Thoracic aorta (tissue), 2 donors: Measurements from ENCODE around the gene SLC43A1. TPM values are rescaled to one million over a fixed set of nuclear protein-coding genes. Genes with fewer than 3 reads are reported as not detected.

Source experiments
- ATAC-seq: fragments of 150-250 bp; one replicate; pipeline ENCODE4 v1.8.0; 2017; ENCODE audit warnings: low read depth; ENCODE audit not compliant: insufficient number of reproducible peaks, low FRiP score
- DNase-seq: peaks from one replicate; pipeline ENCODE4 v3.0.0-alpha.2; 2020; ENCODE audit warnings: low spot score
- H3K27ac ChIP-seq, 2 donors: fragments of 200-600 bp; sonication (generic); 1 replicate in 1 of 2; 2 replicates in 1 of 2; pipeline ENCODE4 v1.5.1; 2016; ENCODE audit warnings: mild to moderate bottlenecking in 2 of 2, moderate library complexity in 2 of 2
- H3K27me3 ChIP-seq: fragments of 200-600 bp; sonication (generic); replicated peaks from 2 replicates; pipeline ENCODE4 v1.6.0; 2016; ENCODE audit warnings: mild to moderate bottlenecking; ENCODE audit not compliant: insufficient read depth
- H3K36me3 ChIP-seq: fragments of 200-600 bp; sonication (generic); one replicate; pipeline ENCODE4 v1.5.1; 2016
- H3K4me1 ChIP-seq, 2 donors: fragments of 200-600 bp; sonication (generic); 1 replicate in 1 of 2; 2 replicates in 1 of 2; pipeline versions ENCODE4 v1.5.1 to v1.6.0; 2016; ENCODE audit warnings: low read depth in 2 of 2, mild to moderate bottlenecking in 1 of 2; ENCODE audit not compliant: control insufficient read depth in 1 of 2
- H3K4me3 ChIP-seq: fragments of 200-600 bp; sonication (generic); 2 replicates; pipeline ENCODE4 v1.5.1; 2016; ENCODE audit warnings: mild to moderate bottlenecking
- H3K9me3 ChIP-seq: fragments of 200-600 bp; sonication (generic); 2 replicates; pipeline ENCODE4 v1.5.1; 2016
- total RNA-seq, 2 donors: library from RNA; depleted of rRNA; stranded (reverse); fragments of >200 nt; gene quantifications; one replicate each; pipeline versions ENCODE4 v1.1.0 to v1.2.3, GENCODE V29; 2016
- TF ChIP-seq, protein P1 (sequence below): fragments of 200-600 bp; sonication (generic); IDR thresholded peaks from one replicate; pipeline ENCODE4 v1.5.1; 2019; ENCODE audit warnings: antibody characterized with exemption

Gene SLC43A1
- total RNA-seq, 2 donors from 2014 or later = 16.6 to 23.6 TPM

DNA sequence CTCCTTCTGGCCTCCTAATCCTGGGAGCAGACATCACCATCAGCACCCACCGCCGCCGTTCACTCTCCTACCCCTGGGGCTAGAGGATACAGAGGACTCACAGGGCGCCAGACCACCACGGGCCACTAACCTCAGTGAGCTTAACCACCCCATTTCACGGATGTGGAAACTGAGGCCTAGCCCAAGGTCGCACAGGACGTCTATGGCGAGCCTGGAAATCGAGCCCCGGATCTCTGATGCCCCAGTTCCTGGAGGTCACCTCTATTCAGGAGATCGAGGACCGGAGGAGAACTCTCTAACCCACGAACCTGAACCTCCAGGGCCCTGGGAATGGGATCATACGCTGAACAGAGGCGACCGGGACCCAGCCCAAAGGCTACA lies 14.7 kb upstream of the SLC43A1 start:
- TF ChIP-seq, protein P1, sequence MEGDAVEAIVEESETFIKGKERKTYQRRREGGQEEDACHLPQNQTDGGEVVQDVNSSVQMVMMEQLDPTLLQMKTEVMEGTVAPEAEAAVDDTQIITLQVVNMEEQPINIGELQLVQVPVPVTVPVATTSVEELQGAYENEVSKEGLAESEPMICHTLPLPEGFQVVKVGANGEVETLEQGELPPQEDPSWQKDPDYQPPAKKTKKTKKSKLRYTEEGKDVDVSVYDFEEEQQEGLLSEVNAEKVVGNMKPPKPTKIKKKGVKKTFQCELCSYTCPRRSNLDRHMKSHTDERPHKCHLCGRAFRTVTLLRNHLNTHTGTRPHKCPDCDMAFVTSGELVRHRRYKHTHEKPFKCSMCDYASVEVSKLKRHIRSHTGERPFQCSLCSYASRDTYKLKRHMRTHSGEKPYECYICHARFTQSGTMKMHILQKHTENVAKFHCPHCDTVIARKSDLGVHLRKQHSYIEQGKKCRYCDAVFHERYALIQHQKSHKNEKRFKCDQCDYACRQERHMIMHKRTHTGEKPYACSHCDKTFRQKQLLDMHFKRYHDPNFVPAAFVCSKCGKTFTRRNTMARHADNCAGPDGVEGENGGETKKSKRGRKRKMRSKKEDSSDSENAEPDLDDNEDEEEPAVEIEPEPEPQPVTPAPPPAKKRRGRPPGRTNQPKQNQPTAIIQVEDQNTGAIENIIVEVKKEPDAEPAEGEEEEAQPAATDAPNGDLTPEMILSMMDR = no peak
- ATAC-seq (no peak), DNase-seq (no peak)
- Histone ChIP-seq H3K36me3 (no peaks in the 10 kb centered on the region), H3K9me3 (no peaks in the 10 kb centered on the region), H3K27ac (peak overlapping the region; percentile 7 to 44), H3K4me3 (peak overlapping the region; percentile 77), H3K4me1 (peaks cover 6 to 9% of the 10 kb centered on the region in 2 donors), H3K27me3 (no peaks in the 10 kb centered on the region)

DNA sequence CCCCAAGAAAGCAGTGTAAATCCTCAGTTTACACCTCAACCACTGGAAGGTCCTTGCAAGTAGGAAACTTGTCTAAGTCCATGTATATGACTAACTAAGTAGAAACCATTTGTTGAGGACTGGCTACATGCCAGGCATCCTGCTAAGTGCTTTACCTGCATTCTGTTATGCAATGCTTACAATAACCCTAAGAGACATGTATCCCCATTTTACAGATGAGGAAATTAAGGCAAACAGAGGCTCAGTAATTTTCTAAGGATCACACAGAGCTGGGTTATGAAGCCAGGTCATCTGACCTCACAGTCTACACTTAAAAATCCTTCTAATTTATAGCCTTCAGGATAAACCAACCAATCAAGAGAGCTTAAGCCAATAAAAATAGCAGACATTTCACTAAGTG lies 13.5 kb upstream of the SLC43A1 start:
- Histone ChIP-seq H3K27ac (no peak overlapping the region), H3K4me3 (no peak overlapping the region), H3K4me1 (peaks cover 6 to 9% of the 10 kb centered on the region in 2 donors), H3K9me3 (no peaks in the 10 kb centered on the region), H3K36me3 (no peaks in the 10 kb centered on the region), H3K27me3 (no peaks in the 10 kb centered on the region)
- TF ChIP-seq, protein P1 = no peak
- no peak for ATAC-seq
- no peak for DNase-seq

DNA sequence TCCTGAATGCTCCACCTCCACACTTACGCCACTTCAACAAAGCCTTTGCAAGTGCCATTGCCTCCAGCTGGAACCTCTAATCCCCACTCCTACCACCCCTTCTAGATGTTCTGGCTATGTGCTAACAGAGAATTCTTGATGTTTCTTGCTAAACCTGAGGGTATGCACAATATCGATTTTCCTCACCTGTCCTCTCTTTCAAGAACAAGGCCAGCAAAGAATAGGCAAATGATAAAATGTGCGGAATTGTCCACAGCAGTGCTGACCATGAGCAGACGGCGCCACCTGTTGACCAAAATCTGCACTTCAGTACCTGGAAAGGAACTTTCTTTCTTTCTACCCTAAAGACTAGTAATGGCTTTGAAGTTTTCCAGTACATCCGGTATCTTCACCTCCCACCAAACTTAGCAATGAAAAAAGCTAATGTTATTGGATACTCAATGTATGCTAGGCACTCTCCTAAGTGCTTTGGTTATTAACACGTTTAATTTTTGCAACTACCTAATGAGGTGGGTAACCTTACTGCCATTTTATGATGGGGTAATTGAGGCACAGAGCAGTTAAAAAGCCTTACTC lies 11.6 kb upstream of the SLC43A1 start:
- no peak for ATAC-seq
- no peaks in the 10 kb centered on the region for H3K27me3 ChIP-seq
- H3K36me3 ChIP-seq = no peaks in the 10 kb centered on the region
- no peak overlapping the region for H3K27ac ChIP-seq
- peaks cover 6 to 9% of the 10 kb centered on the region in 2 donors for H3K4me1 ChIP-seq
- H3K9me3 ChIP-seq = no peaks in the 10 kb centered on the region
- TF ChIP-seq, protein P1 = peak; percentile 94
- DNase-seq = no peak
- no peak overlapping the region for H3K4me3 ChIP-seq

DNA sequence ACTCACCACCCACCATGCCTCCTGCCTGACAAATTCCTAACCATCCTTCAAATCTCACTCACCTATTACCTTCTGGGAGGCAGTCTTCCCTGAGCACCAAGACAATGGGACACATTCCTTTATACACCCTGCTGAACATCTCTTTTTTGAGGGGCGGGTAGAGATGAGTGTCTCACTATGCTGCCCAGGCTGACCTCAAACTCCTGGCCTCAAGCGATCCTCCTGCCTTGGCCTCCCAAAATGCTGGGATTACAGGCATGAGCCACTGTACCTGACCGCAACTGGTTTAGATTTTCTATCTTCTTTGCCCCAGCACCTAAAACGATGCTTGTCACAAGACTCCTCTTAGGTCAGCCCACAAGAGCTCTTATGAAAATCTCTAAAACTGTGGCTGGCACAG lies 7.9 kb upstream of the SLC43A1 start:
- no peak for ATAC-seq
- H3K36me3 ChIP-seq = no peaks in the 10 kb centered on the region
- DNase-seq = no peak
- H3K4me1 ChIP-seq = no peaks in the 10 kb centered on the region
- no peaks in the 10 kb centered on the region for H3K9me3 ChIP-seq
- H3K27me3 ChIP-seq = no peaks in the 10 kb centered on the region
- TF ChIP-seq, protein P1 = no peak
- no peak overlapping the region for H3K27ac ChIP-seq
- no peak overlapping the region for H3K4me3 ChIP-seq

DNA sequence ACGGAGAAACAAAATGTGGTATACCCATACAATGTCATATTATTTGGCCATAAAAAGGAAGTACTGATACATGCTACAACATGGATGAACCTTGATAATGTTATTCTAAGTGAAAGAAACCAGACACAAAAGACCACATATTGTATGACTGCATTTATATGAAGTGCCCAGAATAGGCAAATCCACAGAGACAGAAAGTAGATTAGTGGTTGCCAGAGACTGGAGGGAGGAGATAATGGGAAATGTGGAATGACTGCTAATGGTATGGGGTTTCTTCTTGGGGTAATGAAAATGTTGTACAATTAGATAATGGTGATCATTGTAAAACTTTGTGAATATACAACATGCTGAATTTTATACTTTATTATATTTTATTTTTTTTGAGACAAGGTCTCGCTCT lies 5.6 kb upstream of the SLC43A1 start:
- ATAC-seq (no peak), DNase-seq (no peak)
- H3K36me3 ChIP-seq = no peaks in the 10 kb centered on the region
- no peak overlapping the region for H3K4me3 ChIP-seq
- no peak overlapping the region for H3K27ac ChIP-seq
- no peaks in the 10 kb centered on the region for H3K9me3 ChIP-seq
- TF ChIP-seq, protein P1 = no peak
- H3K4me1 ChIP-seq = peaks cover 0 to 2% of the 10 kb centered on the region in 2 donors
- no peaks in the 10 kb centered on the region for H3K27me3 ChIP-seq
